Measurements from ENCODE around the gene HES5.

DNA sequence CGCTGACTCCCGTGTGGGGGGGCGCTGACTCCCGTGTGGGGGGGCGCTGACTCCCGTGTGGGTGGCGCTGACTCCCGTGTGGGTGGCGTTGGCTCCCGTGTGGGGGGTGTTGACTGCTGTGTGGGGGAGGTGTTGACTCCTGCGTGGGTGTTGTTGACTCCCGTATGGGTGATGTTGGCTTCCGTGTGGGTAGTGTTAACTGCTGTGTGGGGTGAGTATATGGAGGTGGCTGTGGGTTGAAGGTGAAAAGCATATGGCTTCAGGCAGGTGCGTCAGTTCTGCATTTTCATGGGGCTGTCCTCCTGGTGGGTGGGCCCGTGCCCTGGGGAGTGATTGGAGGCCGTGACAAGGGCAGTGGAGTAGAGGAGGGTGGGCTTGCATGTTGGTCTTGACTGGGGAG is 46.1 kb downstream of the HES5 start:
- no peak for TF ChIP-seq CTCF (IDR thresholded peaks at IDR 0.05; ENCODE audit: insufficient read depth, low read length, poor library complexity, severe bottlenecking)
- TF ChIP-seq EZH2phosphoT487 (conservative IDR thresholded peaks at IDR 0.05; ENCODE audit: low read length), result no peak

Data from SU-DHL-6 (cell line).